GM12878 (cell line): ENCODE results near the gene SERPINI2. TPM values are rescaled to one million over a fixed set of nuclear protein-coding genes. Genes with fewer than 3 reads are reported as not detected.

Source experiments
- ATAC-seq: fragments of 200-7000 bp; cut with Tn5 transposase; 3 replicates; pipeline ENCODE4 v1.9.1; 2020; ENCODE audit warnings: mild to moderate bottlenecking, moderate library complexity
- BruUV-seq: library from RNA; stranded (reverse); fragments of 400-500 nt; replicated peaks from 2 replicates; lab custom pipeline; 2021; lab: Mats Ljungman, UMichigan
- CTCF ChIA-PET: fragments of 300-600 bp; sonication (Branson Sonifier 250); formaldehyde crosslinking; extraction: SDS; loops from one replicate; lab custom pipeline; 2021; ENCODE audit warnings: inconsistent platforms; lab: Yijun Ruan, JAX
- POLR2A ChIA-PET: fragments of 350-600 bp; formaldehyde crosslinking; extraction: SDS; loops from one replicate; lab custom pipeline; 2021; ENCODE audit warnings: inconsistent platforms; lab: Charles Lee
- RAD21 ChIA-PET: fragments of 300-600 bp; sonication (Branson Sonifier 250); formaldehyde crosslinking; loops from one replicate; lab custom pipeline; 2023; ENCODE audit warnings: antibody characterized with exemption; ENCODE audit not compliant: unreplicated experiment; lab: Charles Lee
- SMC1A ChIA-PET: fragments of 300-600 bp; sonication (Branson Sonifier 250); formaldehyde crosslinking; loops from one replicate; lab custom pipeline; 2023; ENCODE audit not compliant: unreplicated experiment, uncharacterized antibody; lab: Charles Lee
- DNase-seq: peaks from one replicate; pipeline ENCODE4 v3.0.0-alpha.2; 2011; ENCODE audit warnings: low read depth, low spot score
- FAIRE-seq: peaks from 3 replicates; lab custom pipeline; 2011; peaks lifted over from hg19 to GRCh38; lab: Jason Lieb, UNC
- H2AFZ ChIP-seq: 2 replicates; pipeline ENCODE4 v1.6.0; 2011; ENCODE audit warnings: low read depth, low read length, control low read depth; ENCODE audit not compliant: control insufficient read depth
- H3K27ac ChIP-seq: 2 replicates; pipeline ENCODE4 v1.5.1; 2011; ENCODE audit warnings: control low read depth; ENCODE audit not compliant: control insufficient read depth, insufficient read depth
- H3K27me3 ChIP-seq, 2 experiments: replicated peaks in 1 of 2; 2 replicates each; pipeline versions ENCODE4 v1.6.0 to v1.6.1; 2011; ENCODE audit warnings: low read length in 1 of 2; ENCODE audit not compliant: control insufficient read depth in 2 of 2, insufficient read depth in 2 of 2
- H3K36me3 ChIP-seq, 2 experiments: 2 replicates each; pipeline ENCODE4 v1.5.1; 2011; ENCODE audit warnings: low read length in 1 of 2; ENCODE audit not compliant: control insufficient read depth in 2 of 2, insufficient read depth in 2 of 2
- H3K4me1 ChIP-seq: 2 replicates; pipeline ENCODE4 v1.6.1; 2011; ENCODE audit warnings: mild to moderate bottlenecking, low read length, moderate library complexity, mixed read lengths; ENCODE audit not compliant: control insufficient read depth, insufficient read depth
- H3K4me2 ChIP-seq: 2 replicates; pipeline ENCODE4 v1.6.0; 2011; ENCODE audit warnings: control low read depth; ENCODE audit not compliant: control insufficient read depth, insufficient read depth
- H3K4me3 ChIP-seq: fragments of 200-600 bp; sonication (generic); 2 replicates; pipeline ENCODE4 v1.5.1; 2016
- H3K79me2 ChIP-seq: 2 replicates; pipeline ENCODE4 v1.6.0; 2011; ENCODE audit warnings: low read length; ENCODE audit not compliant: control insufficient read depth, insufficient read depth
- H3K9ac ChIP-seq: 2 replicates; pipeline ENCODE4 v1.8.0; 2011; ENCODE audit warnings: low read length, control low read depth, mixed read lengths; ENCODE audit not compliant: control insufficient read depth, insufficient read depth
- H3K9me3 ChIP-seq: replicated peaks from 3 replicates; pipeline ENCODE4 v1.5.1; 2011; ENCODE audit warnings: mild to moderate bottlenecking, low read length; ENCODE audit not compliant: control insufficient read depth, insufficient read depth
- H4K20me1 ChIP-seq: 2 replicates; pipeline ENCODE4 v1.6.0; 2011; ENCODE audit not compliant: control insufficient read depth, insufficient read depth
- BACH1 ChIP-seq: fragments of 450-650 bp; IDR thresholded peaks from 2 replicates; pipeline ENCODE4 v1.6.1; 2017; ENCODE audit warnings: mild to moderate bottlenecking, borderline replicate concordance
- CBFB ChIP-seq: IDR thresholded peaks from 2 replicates; pipeline ENCODE4 v1.6.1; 2016; ENCODE audit warnings: antibody characterized with exemption, low read depth
- DPF2 ChIP-seq: fragments of 450-650 bp; IDR thresholded peaks from 2 replicates; pipeline ENCODE4 v1.6.1; 2017; ENCODE audit warnings: mild to moderate bottlenecking
- EP300 ChIP-seq, 2 experiments: fragments of 150-350 bp in 1 of 2; IDR thresholded peaks; 2 replicates each; pipeline ENCODE4 v1.6.1; 2011 to 2012; ENCODE audit warnings: low read depth in 2 of 2, low read length in 2 of 2, borderline replicate concordance in 1 of 2, improper control_type of control experiment in 1 of 2, inconsistent platforms in 1 of 2; ENCODE audit not compliant: control insufficient read depth in 1 of 2
- FOXK2 ChIP-seq: fragments of 450-650 bp; IDR thresholded peaks from 2 replicates; pipeline ENCODE4 v1.6.1; 2017; ENCODE audit warnings: mild to moderate bottlenecking, moderate library complexity
- FOXM1 ChIP-seq: IDR thresholded peaks from 2 replicates; pipeline ENCODE4 v1.6.1; 2012; ENCODE audit warnings: low read depth, mild to moderate bottlenecking, inconsistent platforms, low read length, moderate library complexity
- HDAC2 ChIP-seq: fragments of 200-600 bp; sonication (generic); IDR thresholded peaks from 2 replicates; pipeline ENCODE4 v1.6.1; 2017
- IRF4 ChIP-seq: IDR thresholded peaks from 2 replicates; pipeline ENCODE4 v1.6.1; 2011; ENCODE audit warnings: low read depth, low read length
- MXI1 ChIP-seq: fragments of 150-350 bp; IDR thresholded peaks from 2 replicates; pipeline ENCODE4 v1.6.1; 2011; ENCODE audit warnings: low read depth, mild to moderate bottlenecking, inconsistent platforms, low read length, improper control_type of control experiment
- NFYA ChIP-seq: IDR thresholded peaks from 2 replicates; pipeline ENCODE4 v1.6.1; 2011; ENCODE audit warnings: low read depth, mild to moderate bottlenecking, low read length, improper control_type of control experiment, borderline replicate concordance
- NRF1 ChIP-seq: conservative IDR thresholded peaks from 2 replicates; pipeline ENCODE4 v1.6.1; 2011; ENCODE audit warnings: mild to moderate bottlenecking, low read depth, low read length, improper control_type of control experiment
- SMARCA5 ChIP-seq: fragments of 450-650 bp; IDR thresholded peaks from 2 replicates; pipeline ENCODE4 v1.6.1; 2017; ENCODE audit warnings: mild to moderate bottlenecking
- SP1 ChIP-seq: IDR thresholded peaks from one replicate; pipeline ENCODE4 v1.6.1; 2011; ENCODE audit warnings: low read depth, low read length
- SREBF2 ChIP-seq: IDR thresholded peaks from 2 replicates; pipeline ENCODE4 v1.6.1; 2012; ENCODE audit warnings: mild to moderate bottlenecking, low read length
- SUZ12 ChIP-seq: fragments of 200-600 bp; sonication (generic); IDR thresholded peaks from one replicate; pipeline ENCODE4 v1.6.1; 2018; ENCODE audit warnings: antibody characterized with exemption, mild to moderate bottlenecking; ENCODE audit not compliant: unreplicated experiment
- YBX1 ChIP-seq: fragments of 450-650 bp; IDR thresholded peaks from 2 replicates; pipeline ENCODE4 v1.6.1; 2016; ENCODE audit warnings: antibody characterized with exemption
- WGBS: methylation state at CpG from one replicate; pipeline ENCODE4 v1.1.6; 2016; ENCODE audit warnings: low lambda C conversion rate; ENCODE audit not compliant: insufficient replicate concordance, insufficient coverage; ENCODE audit errors: missing lambda C conversion rate; 5-methylcytosine and 5-hydroxymethylcytosine counted together
- in situ Hi-C: fragments of 300-500 bp; cut with MboI; formaldehyde crosslinking; loops from 9 replicates; pipeline ENCODE4 v1.14.3; 2018; ENCODE audit warnings: mixed read lengths
- intact Hi-C: fragments of 100-400 bp; cut with micrococcal nuclease; formaldehyde crosslinking; loops from one replicate; pipeline ENCODE4 v1.14.2; 2022; ENCODE audit not compliant: unreplicated experiment
- polyA plus RNA-seq, 11 experiments: library from polyadenylated mRNA; depleted of rRNA in 4 of 11; unstranded in 6 of 11; stranded (reverse) in 5 of 11; fragments of >200 nt; fragmentation: Nextera tagmentation in 4 of 11; fragmentation: Illumina TruSeq in 1 of 11; extraction: Ambion mirVana in 4 of 11; extraction: Trizol in 1 of 11; gene quantifications; 1 replicate in 1 of 11; 2 replicates in 10 of 11; pipeline versions ENCODE4 v1.2.1 to v1.2.3, GENCODE V29; 2011 to 2016; ENCODE audit warnings: inconsistent platforms in 2 of 11, missing spikeins in 2 of 11, low read depth in 1 of 11
- total RNA-seq, 4 experiments: library from RNA; depleted of rRNA in 3 of 4; stranded (reverse); fragments of >200 nt in 3 of 4; fragmentation: Illumina TruSeq in 1 of 4; extraction: Trizol in 1 of 4; gene quantifications; 2 replicates each; pipeline versions ENCODE4 v1.2.1 to v1.2.3, GENCODE V29; 2013 to 2021
- TF ChIP-seq, protein P1 (sequence below): IDR thresholded peaks from 2 replicates; pipeline ENCODE4 v1.6.1; 2011; ENCODE audit warnings: low read depth, low read length, improper control_type of control experiment, borderline replicate concordance
- TF ChIP-seq, protein P2 (sequence below): IDR thresholded peaks from 2 replicates; pipeline ENCODE4 v1.6.1; 2011; ENCODE audit warnings: borderline replicate concordance, low read depth, mild to moderate bottlenecking, moderate library complexity, low read length; ENCODE audit not compliant: insufficient read depth, poor library complexity, severe bottlenecking

Gene SERPINI2
- total and polyA plus RNA-seq, 10 of the 15 experiments (the other 5 are each of a cell fraction or from before 2014, with no cell fraction given) = 0.33 TPM; not detected in 9

DNA sequence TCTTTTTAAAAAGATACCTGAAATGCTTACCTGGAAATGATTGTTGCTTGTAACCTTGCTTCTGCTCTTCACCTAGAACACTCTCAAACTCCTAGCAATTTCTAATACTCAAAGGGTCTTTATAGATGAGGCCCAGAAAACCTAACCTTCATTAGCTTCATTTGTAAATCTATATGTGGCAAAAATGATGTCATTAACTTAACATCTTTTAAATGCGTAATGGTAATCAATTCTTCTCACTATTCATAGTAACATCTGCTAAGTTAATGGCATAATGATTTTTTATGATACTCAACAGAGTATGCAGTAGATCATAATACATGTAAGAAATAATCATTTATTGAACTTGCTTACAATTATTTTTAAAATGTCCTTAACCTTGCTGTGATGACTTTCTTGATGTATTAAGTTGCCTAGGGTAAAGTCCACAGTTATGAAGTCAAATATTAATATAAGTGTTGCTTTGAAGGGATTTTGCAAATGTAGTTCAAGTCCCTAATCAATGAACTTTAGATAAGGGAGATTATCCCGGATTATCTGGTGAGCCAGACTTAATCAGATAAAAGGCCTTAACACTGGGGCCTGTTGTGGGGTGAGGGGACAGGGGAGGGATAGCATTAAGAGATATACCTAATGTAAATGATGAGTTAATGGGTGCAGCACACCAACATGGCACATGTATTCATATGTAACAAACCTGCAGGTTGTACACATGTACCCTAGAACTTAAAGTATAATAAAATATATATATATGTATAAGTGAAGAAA is 10.1 kb upstream of the SERPINI2 start:
- no peaks in the 10 kb centered on the region for H3K36me3 ChIP-seq
- TF ChIP-seq DPF2 = no peak
- TF ChIP-seq SREBF2 = no peak
- TF ChIP-seq SUZ12 = no peak
- TF ChIP-seq FOXM1 = no peak
- no peak for TF ChIP-seq EP300 (IDR thresholded peaks at IDR 0.05; ENCODE audit: borderline replicate concordance in 1 of 2, control insufficient read depth in 1 of 2, low read depth in 2 of 2, low read length in 2 of 2)
- no peak for TF ChIP-seq SP1
- TF ChIP-seq CBFB = no peak
- no peak for TF ChIP-seq NFYA
- no peak for ATAC-seq
- intact Hi-C loops = no loop called here
- no peaks in the 10 kb centered on the region for H3K4me1 ChIP-seq
- no peaks in the 10 kb centered on the region for H3K9me3 ChIP-seq
- no peak overlapping the region for H3K4me3 ChIP-seq
- no peak for DNase-seq
- POLR2A ChIA-PET = interaction anchor here (0.6 kb wide), 1 partner anchor 12 kb away, joined by 6 read pairs; no protein-coding TSS in a partner anchor
- CTCF ChIA-PET = no interaction called here
- H3K27me3 ChIP-seq = no peaks in the 10 kb centered on the region
- H4K20me1 ChIP-seq = no peaks in the 10 kb centered on the region
- RAD21 ChIA-PET = no interaction called here
- no peak overlapping the region for H3K27ac ChIP-seq
- SMC1A ChIA-PET = no interaction called here
- FAIRE-seq = no peak
- in situ Hi-C loops = no loop called here
- no peak overlapping the region for H3K9ac ChIP-seq
- WGBS = 32% methylated on average over 2 of the region's 2 CpGs
- BruUV-seq = no TSS peak
- no peak overlapping the region for H3K4me2 ChIP-seq
- H3K79me2 ChIP-seq = no peaks in the 10 kb centered on the region
- no peak overlapping the region for H2AFZ ChIP-seq

DNA sequence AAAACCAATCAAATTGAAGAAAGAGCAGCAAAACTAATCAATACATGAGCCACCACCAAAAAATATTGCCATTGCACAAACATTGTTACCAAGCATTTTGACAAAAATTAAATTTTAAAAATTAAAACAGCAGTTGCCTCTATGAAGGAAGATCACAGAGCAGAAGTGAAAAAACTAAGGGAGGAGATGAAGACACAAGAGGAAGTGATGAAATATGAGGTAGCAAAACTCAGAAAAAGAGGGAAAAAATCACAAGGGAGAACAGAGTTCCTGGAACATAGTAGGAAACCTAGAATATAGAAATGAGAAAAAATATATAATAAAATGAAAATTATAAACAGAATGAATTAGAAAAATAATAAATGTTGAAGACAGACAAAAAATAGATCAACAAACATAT is 7.3 kb upstream of the SERPINI2 start:
- DNase-seq = no peak
- H3K4me2 ChIP-seq = no peak overlapping the region
- no peak overlapping the region for H3K9ac ChIP-seq
- CTCF ChIA-PET = no interaction called here
- no peaks in the 10 kb centered on the region for H3K79me2 ChIP-seq
- no peaks in the 10 kb centered on the region for H4K20me1 ChIP-seq
- no TSS peak for BruUV-seq
- H2AFZ ChIP-seq = no peak overlapping the region
- no peak for ATAC-seq
- no peaks in the 10 kb centered on the region for H3K9me3 ChIP-seq
- no peaks in the 10 kb centered on the region for H3K27me3 ChIP-seq
- H3K36me3 ChIP-seq = no peaks in the 10 kb centered on the region
- H3K27ac ChIP-seq = no peak overlapping the region
- SMC1A ChIA-PET = no interaction called here
- FAIRE-seq = no peak
- no peak overlapping the region for H3K4me3 ChIP-seq
- intact Hi-C loops = no loop called here
- H3K4me1 ChIP-seq = no peaks in the 10 kb centered on the region
- RAD21 ChIA-PET = no interaction called here
- POLR2A ChIA-PET = no interaction called here
- in situ Hi-C loops = no loop called here
- TF ChIP-seq BACH1 (no peak), YBX1 (no peak), MXI1 (no peak), NRF1 (no peak), IRF4 (no peak), HDAC2 (no peak), SMARCA5 (no peak), FOXM1 (no peak), FOXK2 (no peak)
- TF ChIP-seq, protein P1, sequence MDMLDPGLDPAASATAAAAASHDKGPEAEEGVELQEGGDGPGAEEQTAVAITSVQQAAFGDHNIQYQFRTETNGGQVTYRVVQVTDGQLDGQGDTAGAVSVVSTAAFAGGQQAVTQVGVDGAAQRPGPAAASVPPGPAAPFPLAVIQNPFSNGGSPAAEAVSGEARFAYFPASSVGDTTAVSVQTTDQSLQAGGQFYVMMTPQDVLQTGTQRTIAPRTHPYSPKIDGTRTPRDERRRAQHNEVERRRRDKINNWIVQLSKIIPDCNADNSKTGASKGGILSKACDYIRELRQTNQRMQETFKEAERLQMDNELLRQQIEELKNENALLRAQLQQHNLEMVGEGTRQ = no peak
- TF ChIP-seq, protein P2, sequence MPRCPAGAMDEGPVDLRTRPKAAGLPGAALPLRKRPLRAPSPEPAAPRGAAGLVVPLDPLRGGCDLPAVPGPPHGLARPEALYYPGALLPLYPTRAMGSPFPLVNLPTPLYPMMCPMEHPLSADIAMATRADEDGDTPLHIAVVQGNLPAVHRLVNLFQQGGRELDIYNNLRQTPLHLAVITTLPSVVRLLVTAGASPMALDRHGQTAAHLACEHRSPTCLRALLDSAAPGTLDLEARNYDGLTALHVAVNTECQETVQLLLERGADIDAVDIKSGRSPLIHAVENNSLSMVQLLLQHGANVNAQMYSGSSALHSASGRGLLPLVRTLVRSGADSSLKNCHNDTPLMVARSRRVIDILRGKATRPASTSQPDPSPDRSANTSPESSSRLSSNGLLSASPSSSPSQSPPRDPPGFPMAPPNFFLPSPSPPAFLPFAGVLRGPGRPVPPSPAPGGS = no peak
